GM13977 (cell line): ENCODE measurements around the gene CCZ1.
"Not testable (repeated sequence)": the region's sequence is repeated elsewhere in the genome, so short reads cannot be mapped to it uniquely, and the experiment has no call there.

Experiments used
- DNase-seq: peaks from one replicate; pipeline ENCODE4 v3.0.0; 2012; ENCODE audit warnings: low spot score
- in situ Hi-C: fragments of 300-500 bp; cut with MboI; formaldehyde crosslinking; loops from one replicate; pipeline ENCODE4 v1.12.0; 2022; ENCODE audit warnings: low sequenced_read_pairs, low pct_unique_long_range_greater_than_20kb, mixed read lengths, inconsistent platforms; ENCODE audit not compliant: unreplicated experiment

Gene CCZ1

GRCh38 chr7:5916529-5916928, 18.0 kb downstream of the CCZ1 start:
- DNase-seq: not testable (repeated sequence)
- in situ Hi-C loops: loop anchor here (25.0 kb wide), 1 partner anchor 896 kb away; no protein-coding TSS in a partner anchor

- in situ Hi-C loops: loop anchor here (25.0 kb wide), 1 partner anchor 888 kb away; no protein-coding TSS in a partner anchor
- not testable (repeated sequence) for DNase-seq
Observed at GRCh38 chr7:5924180-5924579, 25.6 kb downstream of the CCZ1 start.

GRCh38 chr7:5924630-5925029, 26.1 kb downstream of the CCZ1 start:
- in situ Hi-C loops: loop anchor here (25.0 kb wide), 1 partner anchor 888 kb away; no protein-coding TSS in a partner anchor

GRCh38 chr7:5926263-5926870, 27.8 kb downstream of the CCZ1 start:
- in situ Hi-C loops, DNase-seq: not testable (repeated sequence)

More at GRCh38 chr7:5924630-5925029, 26.1 kb downstream of the CCZ1 start:
- not testable (repeated sequence) for DNase-seq

- DNase-seq, in situ Hi-C loops: not testable (repeated sequence)
Observed at GRCh38 chr7:5930290-5930689, 31.8 kb downstream of the CCZ1 start.

GRCh38 chr7:5931250-5931649, 32.7 kb downstream of the CCZ1 start:
- DNase-seq, in situ Hi-C loops: not testable (repeated sequence)

GRCh38 chr7:5931905-5932644, 33.5 kb downstream of the CCZ1 start:
- in situ Hi-C loops, DNase-seq: not testable (repeated sequence)

GRCh38 chr7:5934945-5935450, 36.5 kb downstream of the CCZ1 start:
- in situ Hi-C loops, DNase-seq: not testable (repeated sequence)

- in situ Hi-C loops: not testable (repeated sequence)
Observed at GRCh38 chr7:5963205-5963604, 64.7 kb downstream of the CCZ1 start.

GRCh38 chr7:5963810-5964209, 65.3 kb downstream of the CCZ1 start:
- in situ Hi-C loops, DNase-seq: not testable (repeated sequence)

More at GRCh38 chr7:5963205-5963604, 64.7 kb downstream of the CCZ1 start:
- DNase-seq: not testable (repeated sequence)

GRCh38 chr7:5970347-5970911, 71.9 kb downstream of the CCZ1 start, which contains the start of gene RSPH10B:
TSS of gene RSPH10B (minus strand) at chr7:5970689. CDS start at chr7:5967116, 3,573 bp downstream.
- DNase-seq, in situ Hi-C loops: not testable (repeated sequence)

- DNase-seq, in situ Hi-C loops: not testable (repeated sequence)
Observed at GRCh38 chr7:5973580-5973979, 75.0 kb downstream of the CCZ1 start.
